HG03442 (cell line): ENCODE results near the gene STX2.
A peak's percentile ranks its signal among the peaks of the same experiment; 100 is the strongest.
"Not testable (repeated sequence)": the region's sequence is repeated elsewhere in the genome, so short reads cannot be mapped to it uniquely, and the experiment has no call there.

Experiments used
- ATAC-seq: cut with Tn5 transposase; IDR thresholded peaks from one replicate; pipeline ENCODE4 v1.9.1; 2021; ENCODE audit warnings: mild to moderate bottlenecking, moderate library complexity; ENCODE audit not compliant: unreplicated experiment

STX2 gene

DNA sequence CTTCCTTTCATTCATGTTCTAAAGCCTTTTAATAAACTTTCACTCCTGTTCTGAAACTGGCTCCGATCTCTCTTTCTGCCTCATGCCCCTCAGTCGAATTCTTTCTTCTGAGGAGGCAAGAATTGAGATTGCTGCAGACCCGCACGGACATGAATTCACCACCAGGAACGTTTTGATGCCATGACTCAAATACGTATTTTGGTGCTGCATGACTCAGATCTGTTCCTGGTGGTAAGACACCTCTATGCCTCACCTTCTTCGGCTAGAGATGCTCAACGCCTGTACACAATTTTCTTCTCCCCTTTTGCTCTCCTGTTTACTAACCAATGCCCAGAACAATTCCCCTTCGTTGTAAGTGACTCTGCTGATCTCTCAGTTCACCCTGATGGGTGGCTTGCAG, 70.9 kb downstream of the STX2 start:
- ATAC-seq, result peak; percentile 49

DNA sequence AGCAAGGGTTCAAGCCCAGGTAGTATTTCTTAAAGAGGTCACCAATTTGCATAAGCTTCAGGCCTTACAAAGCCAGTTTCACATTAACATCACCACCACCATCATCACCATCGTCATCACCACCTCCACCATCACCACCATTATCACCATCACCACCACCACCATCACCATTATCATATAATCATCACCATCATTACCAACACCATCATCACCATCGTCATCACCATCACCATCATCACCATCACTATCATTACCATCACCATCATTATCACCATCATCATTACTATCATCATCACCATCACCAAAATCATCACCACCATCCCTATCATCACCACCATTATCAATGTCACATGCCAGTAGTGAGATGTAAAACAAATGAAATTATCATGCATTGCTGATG, 72.6 kb downstream of the STX2 start:
- no peak for ATAC-seq

DNA sequence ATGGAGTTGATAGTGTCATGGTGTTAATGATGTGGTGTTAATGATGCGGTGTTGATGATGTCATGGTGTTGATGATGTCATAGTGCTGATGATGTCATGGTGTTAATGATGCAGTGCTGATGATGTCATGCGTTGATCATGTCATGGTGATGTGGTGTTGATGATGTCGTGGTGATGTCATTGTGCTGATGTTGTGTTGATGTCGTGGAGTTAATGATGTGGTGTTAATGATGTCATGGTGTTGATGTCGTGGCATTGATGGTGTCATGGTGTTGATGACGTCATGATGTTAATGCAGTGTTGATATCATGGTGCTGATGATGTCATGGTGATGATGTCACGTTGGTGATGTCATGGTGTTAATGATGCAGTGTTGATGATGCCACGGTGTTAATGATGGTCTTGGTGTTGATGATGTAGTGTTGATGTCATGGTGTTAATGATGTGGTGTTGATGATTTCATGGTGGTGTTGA, 73.8 kb downstream of the STX2 start:
- no peak for ATAC-seq

DNA sequence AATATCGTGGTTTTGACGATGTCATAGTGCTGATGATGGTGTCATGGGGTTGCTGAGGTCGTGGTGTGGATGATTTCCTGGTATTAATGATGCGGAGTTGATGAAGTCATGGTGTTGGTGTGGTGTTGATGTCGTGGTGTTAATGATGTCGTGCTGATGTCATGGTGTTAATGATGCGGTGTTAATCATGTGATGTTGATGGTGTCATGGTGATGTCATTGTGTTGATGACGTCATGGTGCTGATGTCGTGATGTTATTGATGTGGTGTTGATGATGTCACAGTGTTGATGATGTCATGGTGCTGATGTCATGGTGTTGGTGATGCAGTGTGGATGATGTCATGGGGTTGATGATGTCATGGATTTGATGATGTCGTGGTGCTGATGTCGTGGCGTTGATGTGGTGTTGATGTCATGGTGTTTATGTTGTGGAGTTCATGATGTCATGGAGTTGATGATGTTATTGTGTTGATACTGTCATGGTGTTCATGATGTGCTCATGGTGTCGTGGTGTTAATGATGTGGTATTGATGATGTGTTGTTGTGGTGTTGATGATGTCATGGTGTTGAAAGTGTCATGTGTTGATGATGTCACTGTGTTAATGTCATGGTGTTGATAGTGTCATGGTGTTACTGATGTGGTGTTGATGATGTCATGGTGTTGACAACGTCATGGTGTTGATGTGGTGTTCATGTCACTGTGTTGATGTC, 74.4 kb downstream of the STX2 start:
- no peak for ATAC-seq

DNA sequence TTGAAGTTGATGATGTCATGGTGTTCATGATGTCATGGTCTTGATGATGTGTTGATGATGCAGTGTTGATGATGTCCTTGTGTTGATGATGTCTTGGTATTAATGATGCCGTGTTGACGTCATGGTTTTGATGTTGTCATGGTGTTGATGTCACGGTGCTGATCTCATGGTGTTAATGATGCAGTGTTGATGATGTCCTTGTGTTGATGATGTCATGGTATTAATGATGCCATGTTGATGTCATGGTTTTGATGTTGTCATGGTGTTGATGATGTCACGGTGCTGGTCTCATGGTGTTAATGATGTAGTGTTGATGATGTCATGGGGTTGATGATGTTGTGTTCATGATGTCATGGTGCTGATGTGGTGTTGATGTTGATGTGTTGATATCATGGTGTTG, 75.0 kb downstream of the STX2 start:
- ATAC-seq, result no peak

DNA sequence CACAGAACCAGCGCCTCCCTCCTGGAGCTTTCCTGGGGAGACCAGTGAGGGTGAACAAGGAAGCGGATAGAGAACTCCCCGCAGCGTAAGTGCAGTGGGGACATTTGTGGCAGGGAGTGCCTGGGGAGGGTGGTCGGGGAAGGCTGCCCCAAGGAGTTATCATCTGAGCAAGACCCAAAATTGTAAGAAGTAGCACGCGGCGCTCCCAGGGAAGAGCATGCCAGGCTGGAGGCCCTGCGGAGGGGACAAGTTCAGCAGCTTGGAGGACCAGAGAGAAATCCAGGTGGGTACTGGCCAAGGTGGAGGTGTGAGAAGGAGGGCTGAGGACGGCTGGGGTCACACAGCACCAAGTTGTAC, 76.8 kb downstream of the STX2 start:
- ATAC-seq, result no peak

DNA sequence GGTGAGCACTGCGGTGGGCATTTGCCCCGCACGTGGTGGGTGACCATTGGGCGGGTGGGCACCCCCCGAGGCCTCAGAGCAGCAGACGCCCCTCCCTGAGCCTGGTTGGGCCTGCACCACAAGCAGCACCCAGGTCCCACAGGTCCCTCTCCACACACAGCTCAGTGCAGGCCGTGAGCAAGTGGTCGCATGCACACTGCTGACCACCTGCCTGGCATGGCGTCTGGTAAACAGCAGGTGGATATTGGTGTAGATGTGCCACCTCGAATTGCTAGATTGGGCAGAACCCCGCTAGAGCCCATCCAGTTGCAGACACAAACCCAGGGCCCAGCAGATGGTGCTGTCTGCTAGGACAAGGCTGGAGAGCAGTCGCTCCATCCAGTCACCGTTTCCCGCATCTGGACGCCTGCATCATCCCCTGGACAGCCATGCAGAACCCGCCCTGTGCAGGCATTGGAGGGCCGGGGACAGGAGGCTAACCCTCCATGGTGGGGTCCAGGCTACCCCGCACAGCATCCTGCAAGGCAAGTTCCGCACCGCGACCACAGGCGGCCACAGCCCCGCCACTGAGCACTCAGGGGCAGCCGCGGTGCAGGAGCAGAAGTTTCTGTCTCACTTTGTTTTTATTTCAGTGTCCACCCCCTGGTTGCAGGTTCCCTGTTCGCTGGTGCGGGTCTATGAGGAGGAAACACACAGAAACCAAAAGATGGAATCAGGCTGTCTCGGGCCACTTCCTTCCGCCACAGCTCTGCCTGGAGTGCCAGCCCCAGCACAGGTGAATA, 77.3 kb downstream of the STX2 start:
- peak; percentile 60 for ATAC-seq

DNA sequence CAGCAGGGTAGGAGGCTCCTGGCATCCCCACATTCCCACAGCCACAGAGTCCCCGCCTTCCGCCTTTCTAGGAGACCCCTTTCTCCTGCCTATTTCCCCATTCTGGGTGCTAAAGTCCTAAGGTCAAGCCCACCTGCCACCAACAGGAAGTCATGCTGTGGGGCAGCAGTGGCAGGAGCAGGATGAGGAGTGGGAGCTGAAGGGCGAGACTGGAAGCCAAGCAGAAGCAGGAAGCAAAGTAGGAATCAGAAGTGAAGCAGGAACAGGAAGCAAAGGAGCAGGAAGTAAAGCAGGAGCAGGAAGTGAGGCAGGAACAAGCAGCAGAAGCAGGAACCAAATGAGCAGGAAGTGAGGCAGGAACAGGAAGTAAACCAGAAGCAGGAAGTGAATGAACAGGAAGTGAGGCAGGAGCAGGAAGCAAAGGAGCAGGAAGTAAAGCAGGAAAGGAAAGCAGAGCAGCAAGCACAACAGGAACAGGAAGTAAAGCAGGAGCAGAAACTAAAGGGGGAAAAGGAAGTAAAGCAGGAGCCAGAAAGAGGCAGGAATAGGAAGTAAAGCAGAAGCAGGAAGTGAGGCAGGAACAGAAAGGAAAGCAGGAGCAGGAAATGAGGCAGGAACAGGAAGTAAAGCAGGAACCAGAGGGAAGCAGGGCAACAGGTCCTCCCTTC, 84.7 kb downstream of the STX2 start:
- ATAC-seq, result no peak

DNA sequence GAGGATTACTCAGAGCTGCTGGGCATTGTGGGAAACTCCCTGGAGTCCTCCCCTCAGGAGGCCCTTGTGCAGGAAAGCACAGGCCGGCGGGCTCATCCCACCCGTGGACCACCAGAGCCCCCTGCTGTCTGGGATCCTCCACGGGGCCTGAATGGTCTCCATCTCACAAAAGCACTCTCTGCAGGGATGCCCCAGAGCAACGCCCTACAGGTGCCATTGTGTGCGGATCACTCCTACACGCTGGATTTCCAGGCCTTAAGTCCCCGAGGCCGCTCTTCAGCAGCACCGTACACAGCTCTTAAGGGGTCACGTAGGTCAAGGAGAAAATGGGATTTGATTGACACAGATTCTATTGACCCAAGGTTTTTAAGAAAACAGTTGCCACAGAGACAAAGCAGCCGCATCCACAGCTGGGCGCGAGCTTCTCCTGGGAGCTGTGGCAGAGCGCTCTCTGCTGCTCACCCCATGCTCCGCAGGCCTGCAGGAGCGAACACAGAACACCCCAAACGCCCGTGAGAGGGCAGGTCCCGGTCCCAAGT, 86.3 kb downstream of the STX2 start:
- ATAC-seq, result no peak

DNA sequence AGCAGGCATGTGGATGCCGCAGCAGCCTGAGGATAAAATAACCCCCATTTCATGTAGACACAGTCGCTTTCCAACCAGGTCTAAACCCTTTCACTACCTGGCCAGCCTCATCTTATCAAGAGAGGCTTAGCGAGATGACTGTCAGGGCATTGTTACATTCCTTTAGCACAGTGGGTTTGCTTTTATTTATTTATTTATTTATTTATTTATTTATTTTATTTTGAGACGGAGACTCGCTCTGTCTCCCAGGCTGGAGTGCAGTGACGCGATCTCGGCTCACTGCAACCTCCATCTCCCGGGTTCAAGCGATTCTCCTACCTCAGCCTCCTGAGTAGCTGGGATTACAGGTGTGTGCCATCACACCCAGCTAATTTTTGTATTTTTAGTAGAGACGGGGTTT, 87.0 kb downstream of the STX2 start:
- ATAC-seq, result not testable (repeated sequence)

DNA sequence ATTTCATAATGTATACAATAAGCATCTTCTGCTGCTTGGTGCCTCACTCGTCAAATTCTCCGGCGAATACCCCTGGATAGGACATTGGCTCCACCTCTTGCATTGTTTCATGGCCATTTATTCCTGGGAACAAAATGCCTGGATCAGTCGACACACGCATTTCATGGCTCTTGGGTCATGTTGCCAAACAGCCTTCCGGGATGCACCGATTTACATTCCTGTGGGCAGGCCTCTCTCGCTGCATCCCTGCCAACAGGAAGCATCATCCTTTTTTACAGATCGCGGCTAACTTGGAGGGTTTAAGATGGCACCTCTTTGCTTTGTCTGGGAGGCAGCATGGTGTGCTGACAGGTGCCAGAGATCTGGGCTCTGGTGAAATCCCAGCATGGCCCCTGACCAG, 90.3 kb downstream of the STX2 start:
- ATAC-seq, result no peak

DNA sequence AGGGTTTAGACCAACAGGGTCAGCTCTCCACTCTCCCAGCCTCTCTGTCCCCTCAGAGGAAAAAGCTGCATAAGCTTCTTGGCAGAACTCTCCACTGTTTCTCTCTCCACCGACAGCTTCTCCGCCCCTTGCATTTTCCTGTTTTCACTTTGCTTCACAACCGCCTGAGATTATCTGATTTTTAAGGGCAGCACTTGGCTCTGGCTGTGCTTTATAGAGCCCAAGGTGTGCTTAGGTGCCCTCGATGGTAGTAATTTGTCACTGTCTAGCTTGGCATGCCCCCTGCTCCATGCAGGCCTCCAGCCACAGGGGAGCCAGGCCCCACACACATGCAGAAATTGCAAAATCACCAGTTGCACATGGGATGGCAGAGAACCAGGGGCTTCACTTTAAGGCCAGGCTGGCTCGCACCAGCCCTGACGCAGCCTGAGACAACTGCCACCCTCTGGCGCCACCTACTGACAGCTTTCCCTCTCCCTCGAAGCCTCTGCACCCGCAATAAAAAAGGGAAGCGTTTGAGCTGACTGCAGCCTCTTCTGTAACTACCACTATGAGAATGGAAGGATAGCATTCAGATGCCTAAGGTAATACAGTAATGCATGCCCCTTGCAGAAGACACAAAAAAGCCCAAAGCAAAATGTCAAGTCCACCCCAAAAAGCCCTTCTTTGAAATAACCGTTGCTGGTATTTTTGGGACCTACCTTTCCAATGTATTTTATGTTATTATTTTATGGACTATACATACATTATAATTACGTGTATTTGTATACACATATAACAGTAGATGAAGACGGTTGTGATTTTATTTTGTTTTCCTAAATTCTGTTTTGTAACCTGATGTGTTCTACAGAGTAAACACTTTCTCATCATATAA, 90.9 kb downstream of the STX2 start:
- peak; percentile 90 for ATAC-seq

DNA sequence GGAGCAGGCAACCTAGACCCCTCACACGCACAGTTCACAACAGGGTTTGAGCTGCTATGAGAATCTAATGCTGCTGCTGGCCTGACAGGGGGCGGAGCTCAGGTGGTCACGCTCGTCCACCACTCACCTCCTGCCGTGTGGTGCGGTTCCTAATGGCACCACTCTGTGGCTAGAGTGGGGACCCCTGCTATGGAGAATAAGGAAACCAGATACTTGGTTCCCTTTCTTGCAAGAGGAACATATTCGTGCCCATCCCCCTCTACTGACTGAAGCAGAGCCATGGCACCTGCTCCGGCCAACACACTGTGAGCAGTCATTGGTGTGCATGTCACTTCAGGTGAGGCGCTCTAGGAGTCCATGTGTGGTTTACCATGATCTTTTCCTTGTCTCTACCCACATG, 92.5 kb downstream of the STX2 start:
- ATAC-seq, result no peak

DNA sequence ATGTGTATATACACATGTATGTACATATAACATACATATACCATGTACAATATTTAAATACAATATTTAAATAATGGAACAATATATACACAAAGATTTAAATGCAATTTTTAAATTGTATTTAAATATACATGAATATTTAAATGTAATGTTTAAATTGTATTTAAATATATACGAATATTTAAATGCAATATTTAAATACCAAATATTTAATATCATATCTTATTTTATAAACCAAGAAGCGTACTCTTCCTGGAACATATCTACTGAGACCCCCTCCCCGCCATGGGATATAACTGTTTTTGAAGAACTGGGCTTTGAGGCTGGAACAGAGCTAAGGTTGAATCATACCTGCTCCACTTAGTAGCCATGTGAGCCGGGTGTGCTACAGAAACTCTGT, 93.1 kb downstream of the STX2 start:
- ATAC-seq, result no peak

DNA sequence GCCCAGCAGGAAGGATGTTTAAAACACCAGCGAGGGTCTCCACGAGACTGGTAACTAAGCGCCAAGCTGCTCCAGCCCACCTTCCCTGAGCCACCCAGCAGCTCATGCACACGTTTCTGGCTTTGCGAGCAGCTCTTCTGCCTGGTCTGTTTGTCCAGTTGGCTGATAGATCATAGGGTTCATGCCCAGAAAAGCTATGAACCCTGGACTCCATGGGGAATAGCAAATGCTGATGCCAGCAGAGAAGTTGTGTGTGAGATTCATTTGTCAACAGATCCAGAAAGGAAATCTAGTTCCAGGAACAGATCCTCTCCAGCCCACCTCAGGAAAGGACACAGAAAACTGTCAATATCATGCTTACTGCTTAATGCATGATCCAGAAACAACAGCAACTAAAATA, 94.8 kb downstream of the STX2 start:
- ATAC-seq, result no peak

DNA sequence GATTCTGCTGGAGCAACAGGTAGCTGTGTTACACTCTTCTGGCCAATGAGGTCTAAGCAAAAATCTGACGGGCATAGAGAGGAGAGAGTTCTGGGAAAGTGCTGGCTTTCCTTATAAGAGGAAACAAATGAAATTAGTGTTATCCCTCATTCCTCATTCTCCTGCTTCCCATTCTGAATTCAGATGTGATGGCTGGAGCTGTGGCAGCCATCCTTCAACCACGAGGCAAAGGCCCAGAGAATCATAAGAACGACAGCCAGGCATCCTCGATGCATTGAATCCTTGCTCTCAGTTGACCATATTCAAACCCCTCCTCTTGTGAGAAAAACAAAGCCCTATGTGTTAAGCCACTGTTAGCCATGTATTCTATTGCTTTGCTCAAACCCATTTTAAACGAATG, 95.4 kb downstream of the STX2 start:
- no peak for ATAC-seq

DNA sequence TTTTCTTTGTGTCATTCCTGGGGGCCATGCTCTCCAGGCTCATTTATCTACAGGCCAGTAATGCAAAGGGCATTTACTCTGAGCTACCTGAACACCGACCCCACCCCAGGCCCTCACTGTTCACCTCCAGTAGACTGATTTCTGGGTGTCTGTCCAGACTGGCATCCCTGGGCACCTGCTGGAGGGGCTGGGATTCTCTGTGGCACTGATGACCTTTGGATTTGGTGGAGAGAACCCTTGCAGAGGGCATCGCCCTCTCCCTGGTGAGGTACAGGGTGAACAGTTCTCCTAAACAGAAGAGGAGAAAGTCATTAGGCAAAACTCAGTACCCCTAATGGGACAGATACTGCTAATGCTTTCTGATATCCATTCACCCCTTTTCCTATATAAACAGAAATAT, 95.9 kb downstream of the STX2 start:
- no peak for ATAC-seq

DNA sequence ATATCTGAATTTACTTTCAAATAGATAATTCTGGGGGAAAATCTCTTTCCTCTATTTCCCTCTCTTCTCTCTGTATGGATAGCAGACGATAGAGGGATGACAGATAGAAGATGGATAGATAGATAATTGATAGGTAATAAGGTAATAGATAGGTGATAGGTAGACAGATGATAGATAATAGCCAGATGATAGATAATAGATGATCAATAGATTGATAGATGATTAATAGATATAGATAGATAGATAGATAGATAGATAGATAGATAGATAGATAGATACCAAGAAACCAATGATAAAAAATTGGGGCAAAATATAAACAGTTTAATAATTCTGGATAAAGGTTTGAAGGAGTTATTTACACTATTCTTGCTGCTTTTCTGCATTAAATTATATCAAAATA, 96.3 kb downstream of the STX2 start:
- no peak for ATAC-seq

DNA sequence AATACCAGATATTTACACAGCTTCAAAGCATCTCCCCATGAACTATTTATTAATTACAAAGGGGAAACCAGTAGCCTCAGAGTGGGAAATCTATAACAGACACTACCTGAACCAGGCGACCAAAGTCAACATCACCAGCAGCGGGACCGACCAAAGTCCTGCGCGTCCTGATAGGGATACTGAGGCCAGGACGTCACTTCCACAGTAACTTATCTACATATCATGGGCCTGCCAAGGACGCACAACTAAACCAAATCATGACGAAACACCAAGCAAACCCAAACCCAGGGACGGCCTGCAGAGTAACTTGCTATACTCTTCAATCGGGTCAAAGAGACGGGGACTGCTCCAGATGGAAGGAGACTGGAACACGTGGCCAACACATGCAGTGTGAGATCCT, 96.9 kb downstream of the STX2 start:
- ATAC-seq, result no peak
